ENCODE measurements around the gene ZSWIM4.

- TF ChIP-seq POLR2A (IDR thresholded peaks at IDR 0.05) (no peak), CTCF (IDR thresholded peaks at IDR 0.05) (no peak)
Measured at GRCh38 chr19:13788991-13789390, 6.3 kb upstream of the ZSWIM4 start.

Data from tibial nerve (tissue), 3 donors.